Measurements from ENCODE around the gene NRG2.

The NRG2 gene

GRCh38 chr5:140042643-140043507 lies at the start of gene NRG2:
NRG2 (minus strand) TSS chr5:140043299.
- DNase-seq (ENCODE audit: low read depth): no peak

GRCh38 chr5:140090251-140090650 lies 47.2 kb upstream of the NRG2 start:
- DNase-seq (ENCODE audit: low read depth): no peak

GRCh38 chr5:140084541-140084940 lies 41.4 kb upstream of the NRG2 start:
- DNase-seq (ENCODE audit: low read depth): no peak

GRCh38 chr5:140083650-140084049 lies 40.6 kb upstream of the NRG2 start:
- no peak for DNase-seq (ENCODE audit: low read depth)

- no peak for DNase-seq (ENCODE audit: low read depth)
Observed at GRCh38 chr5:140083120-140083519, 40.0 kb upstream of the NRG2 start.

- no peak for DNase-seq (ENCODE audit: low read depth)
Observed at GRCh38 chr5:140076788-140077187, 33.7 kb upstream of the NRG2 start.

GRCh38 chr5:140076142-140076541 lies 33.0 kb upstream of the NRG2 start:
- DNase-seq (ENCODE audit: low read depth): no peak

GRCh38 chr5:140075371-140075770 lies 32.3 kb upstream of the NRG2 start:
- no peak for DNase-seq (ENCODE audit: low read depth)

GRCh38 chr5:140073296-140073695 lies 30.2 kb upstream of the NRG2 start:
- peak; percentile 3 for DNase-seq (ENCODE audit: low read depth)

GRCh38 chr5:140072812-140073211 lies 29.7 kb upstream of the NRG2 start:
- no peak for DNase-seq (ENCODE audit: low read depth)

GRCh38 chr5:140060816-140061215 lies 17.7 kb upstream of the NRG2 start:
- no peak for DNase-seq (ENCODE audit: low read depth)

- DNase-seq (ENCODE audit: low read depth): no peak
Observed at GRCh38 chr5:140058212-140058932, 15.3 kb upstream of the NRG2 start.

- DNase-seq (ENCODE audit: low read depth): no peak
Observed at GRCh38 chr5:140056880-140057279, 13.8 kb upstream of the NRG2 start.

- DNase-seq (ENCODE audit: low read depth): no peak
Observed at GRCh38 chr5:140055152-140055551, 12.1 kb upstream of the NRG2 start.

- no peak for DNase-seq (ENCODE audit: low read depth)
Observed at GRCh38 chr5:140054086-140054689, 11.1 kb upstream of the NRG2 start.

GRCh38 chr5:140051950-140052349 lies 8.9 kb upstream of the NRG2 start:
- DNase-seq (ENCODE audit: low read depth): no peak

GRCh38 chr5:140049713-140050112 lies 6.6 kb upstream of the NRG2 start:
- DNase-seq (ENCODE audit: low read depth): no peak

- DNase-seq (ENCODE audit: low read depth): no peak
Observed at GRCh38 chr5:140049205-140049604, 6.1 kb upstream of the NRG2 start.

GRCh38 chr5:140044041-140044440 lies 942 bp upstream of the NRG2 start:
- no peak for DNase-seq (ENCODE audit: low read depth)

GRCh38 chr5:140043508-140043872 lies 391 bp upstream of the NRG2 start:
- no peak for DNase-seq (ENCODE audit: low read depth)

- no peak for DNase-seq (ENCODE audit: low read depth)
Observed at GRCh38 chr5:140042393-140042642, 781 bp downstream of the NRG2 start.

- peak; percentile 52 for DNase-seq (ENCODE audit: low read depth)
Observed at GRCh38 chr5:140041492-140042392, 1.4 kb downstream of the NRG2 start.
